SJSA1 (cell line): Measurements from ENCODE around the gene FILIP1L. TPM values are rescaled to one million over a fixed set of nuclear protein-coding genes. Genes with fewer than 3 reads are reported as not detected.
A peak's percentile ranks its signal among the peaks of the same experiment; 100 is the strongest.

Source experiments
- DNase-seq, 2 experiments: peaks; one replicate each; pipeline ENCODE4 v3.0.0-alpha.2; 2015 to 2020; ENCODE audit warnings: low spot score in 2 of 2, low read depth in 1 of 2
- H3K27ac ChIP-seq: fragments of 250-450 bp; sonication (Bioruptor Pico); 2 replicates; pipeline ENCODE4 v1.5.1; 2020; ENCODE audit warnings: mild to moderate bottlenecking, moderate library complexity
- H3K27me3 ChIP-seq: fragments of 250-450 bp; sonication (Bioruptor Pico); replicated peaks from 2 replicates; pipeline ENCODE4 v1.5.1; 2020; ENCODE audit warnings: mild to moderate bottlenecking, moderate library complexity
- H3K36me3 ChIP-seq: fragments of 250-450 bp; sonication (Bioruptor Pico); 2 replicates; pipeline ENCODE4 v1.5.1; 2020; ENCODE audit warnings: mild to moderate bottlenecking
- H3K4me1 ChIP-seq: fragments of 250-450 bp; sonication (Bioruptor Pico); replicated peaks from 2 replicates; pipeline ENCODE4 v1.6.1; 2021; ENCODE audit warnings: mild to moderate bottlenecking
- H3K4me3 ChIP-seq: fragments of 250-450 bp; sonication (Bioruptor Pico); 2 replicates; pipeline ENCODE4 v1.5.1; 2020; ENCODE audit warnings: mild to moderate bottlenecking
- H3K9me3 ChIP-seq: fragments of 250-450 bp; sonication (Bioruptor Pico); replicated peaks from 2 replicates; pipeline ENCODE4 v1.5.1; 2020; ENCODE audit warnings: mild to moderate bottlenecking
- total RNA-seq: library from RNA; depleted of rRNA; stranded (reverse); fragments of >200 nt; shearing (Covaris generic); gene quantifications from 2 replicates; pipeline ENCODE4 v1.2.3, GENCODE V29; 2014

Gene FILIP1L
- total RNA-seq, 1 experiment from 2014 or later = 27.0 TPM

GRCh38 chr3:99981138-99981537 is 133.2 kb downstream of the FILIP1L start:
- Histone ChIP-seq H3K4me1 (no peaks in the 10 kb centered on the region), H3K36me3 (no peaks in the 10 kb centered on the region), H3K27ac (no peak overlapping the region), H3K4me3 (no peak overlapping the region), H3K27me3 (no peaks in the 10 kb centered on the region), H3K9me3 (no peaks in the 10 kb centered on the region)
- DNase-seq = no peak

DNA sequence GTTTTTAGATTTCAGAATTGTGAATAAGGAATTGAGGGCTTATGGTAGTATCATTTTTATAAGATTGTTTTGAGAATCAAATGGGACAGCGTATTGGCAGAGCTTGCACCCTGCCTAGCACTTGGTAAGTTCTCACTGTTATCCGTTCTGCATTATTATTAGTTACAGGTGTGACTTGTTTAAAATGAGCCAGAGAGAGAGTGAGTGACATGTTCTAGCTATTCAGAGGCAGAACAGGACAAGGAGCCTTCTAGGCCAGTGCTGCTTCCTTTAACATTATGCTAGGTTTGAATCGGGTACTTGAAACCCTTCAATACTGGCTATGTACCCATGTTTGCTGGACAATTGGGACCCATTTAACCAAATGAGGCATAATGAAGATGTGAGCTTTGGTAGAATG is 133.7 kb downstream of the FILIP1L start:
- no peaks in the 10 kb centered on the region for H3K9me3 ChIP-seq
- H3K36me3 ChIP-seq = no peaks in the 10 kb centered on the region
- H3K4me1 ChIP-seq = no peaks in the 10 kb centered on the region
- H3K27me3 ChIP-seq = no peaks in the 10 kb centered on the region
- H3K4me3 ChIP-seq = no peak overlapping the region
- DNase-seq = no peak
- no peak overlapping the region for H3K27ac ChIP-seq

- Histone ChIP-seq H3K9me3 (no peaks in the 10 kb centered on the region), H3K36me3 (no peaks in the 10 kb centered on the region), H3K4me3 (no peak overlapping the region), H3K4me1 (no peaks in the 10 kb centered on the region), H3K27me3 (no peaks in the 10 kb centered on the region), H3K27ac (no peak overlapping the region)
- DNase-seq = no peak
Observed at GRCh38 chr3:99978221-99978620, 136.1 kb downstream of the FILIP1L start.

DNA sequence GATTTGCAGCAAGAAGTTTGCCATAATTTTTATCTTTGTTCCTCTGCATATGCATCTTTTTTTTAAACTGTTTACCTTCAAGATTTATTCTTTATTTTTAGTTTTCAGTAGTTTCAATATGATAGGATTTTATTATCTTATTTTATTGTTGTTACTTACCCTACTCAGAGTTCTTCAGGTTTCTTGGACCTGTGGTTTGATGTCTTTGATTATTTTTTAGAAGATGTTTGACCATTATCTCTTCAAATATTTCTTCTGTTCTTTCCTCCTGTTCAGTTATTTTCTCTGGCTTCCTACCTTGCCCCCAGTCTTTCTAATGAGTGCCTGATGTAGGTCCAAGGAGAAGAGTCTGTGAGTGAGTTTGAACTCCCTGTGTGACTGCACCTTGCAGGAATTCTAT is 137.7 kb downstream of the FILIP1L start:
- H3K27ac ChIP-seq = no peak overlapping the region
- no peaks in the 10 kb centered on the region for H3K36me3 ChIP-seq
- no peak for DNase-seq
- H3K4me1 ChIP-seq = no peaks in the 10 kb centered on the region
- H3K27me3 ChIP-seq = no peaks in the 10 kb centered on the region
- H3K4me3 ChIP-seq = no peak overlapping the region
- H3K9me3 ChIP-seq = no peaks in the 10 kb centered on the region

DNA sequence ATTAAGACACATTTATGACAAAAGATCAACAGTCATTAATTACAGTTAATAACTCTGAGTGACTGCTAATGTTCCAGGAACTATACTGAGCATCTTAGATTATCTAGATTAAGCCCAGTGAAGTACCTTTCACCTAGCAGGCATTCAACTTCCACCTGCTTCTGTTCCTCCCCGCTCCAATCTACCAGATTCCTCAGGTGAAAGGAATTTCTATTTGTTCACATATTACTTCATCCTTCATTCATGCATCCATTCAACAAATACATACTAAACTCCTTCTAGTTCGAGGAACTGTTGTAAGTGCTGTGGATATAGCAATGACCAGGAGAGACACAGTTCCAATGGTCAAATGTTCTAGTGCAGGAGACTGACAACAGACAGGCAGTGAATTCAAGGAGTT is 139.3 kb downstream of the FILIP1L start:
- Histone ChIP-seq H3K9me3 (no peaks in the 10 kb centered on the region), H3K4me1 (no peaks in the 10 kb centered on the region), H3K27me3 (no peaks in the 10 kb centered on the region), H3K4me3 (no peak overlapping the region), H3K36me3 (no peaks in the 10 kb centered on the region), H3K27ac (no peak overlapping the region)
- no peak for DNase-seq

GRCh38 chr3:99972380-99973104 is 141.8 kb downstream of the FILIP1L start:
- H3K36me3 ChIP-seq = no peaks in the 10 kb centered on the region
- no peaks in the 10 kb centered on the region for H3K4me1 ChIP-seq
- H3K27me3 ChIP-seq = no peaks in the 10 kb centered on the region
- no peak overlapping the region for H3K27ac ChIP-seq
- no peak overlapping the region for H3K4me3 ChIP-seq
- no peak for DNase-seq
- H3K9me3 ChIP-seq = no peaks in the 10 kb centered on the region

DNA sequence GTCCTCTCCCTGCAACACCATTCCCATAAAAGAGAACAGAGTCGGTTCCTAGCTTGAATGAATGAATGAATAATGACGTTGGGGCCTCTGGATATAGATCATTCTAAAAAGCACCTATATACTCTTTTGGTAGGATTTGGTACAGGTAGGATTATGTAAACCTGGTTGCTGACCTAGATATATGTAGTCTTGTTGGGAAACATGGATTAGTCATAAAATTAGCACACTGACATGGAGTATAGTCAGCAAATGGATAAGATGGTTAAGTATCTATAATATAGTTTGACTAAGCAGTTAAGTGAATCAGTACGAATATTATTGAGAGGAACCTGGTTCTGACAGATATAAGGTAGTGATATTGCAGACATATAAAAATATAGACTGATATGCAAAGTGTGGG is 142.5 kb downstream of the FILIP1L start:
- H3K36me3 ChIP-seq = no peaks in the 10 kb centered on the region
- DNase-seq = no peak
- H3K27ac ChIP-seq = no peak overlapping the region
- H3K4me1 ChIP-seq = peaks cover 4% of the 10 kb centered on the region; the same call in 1 of the 2 replicates
- no peak overlapping the region for H3K4me3 ChIP-seq
- H3K27me3 ChIP-seq = no peaks in the 10 kb centered on the region
- no peaks in the 10 kb centered on the region for H3K9me3 ChIP-seq

- H3K27ac ChIP-seq = no peak overlapping the region
- peaks cover 4% of the 10 kb centered on the region; the same call in 1 of the 2 replicates for H3K4me1 ChIP-seq
- DNase-seq = no peak
- no peaks in the 10 kb centered on the region for H3K9me3 ChIP-seq
- no peaks in the 10 kb centered on the region for H3K27me3 ChIP-seq
- H3K4me3 ChIP-seq = no peak overlapping the region
- no peaks in the 10 kb centered on the region for H3K36me3 ChIP-seq
Observed at GRCh38 chr3:99970198-99970597, 144.1 kb downstream of the FILIP1L start.

GRCh38 chr3:99969136-99969535 is 145.2 kb downstream of the FILIP1L start:
- peaks cover 4% of the 10 kb centered on the region; the same call in 1 of the 2 replicates for H3K4me1 ChIP-seq
- no peak overlapping the region for H3K27ac ChIP-seq
- DNase-seq = no peak
- no peaks in the 10 kb centered on the region for H3K9me3 ChIP-seq
- H3K36me3 ChIP-seq = no peaks in the 10 kb centered on the region
- no peaks in the 10 kb centered on the region for H3K27me3 ChIP-seq
- no peak overlapping the region for H3K4me3 ChIP-seq

- Histone ChIP-seq H3K27me3 (no peaks in the 10 kb centered on the region), H3K36me3 (no peaks in the 10 kb centered on the region), H3K9me3 (no peaks in the 10 kb centered on the region), H3K27ac (no peak overlapping the region), H3K4me3 (no peak overlapping the region), H3K4me1 (peaks cover 10% of the 10 kb centered on the region)
- DNase-seq = no peak
Observed at GRCh38 chr3:99967796-99968195, 146.5 kb downstream of the FILIP1L start.

DNA sequence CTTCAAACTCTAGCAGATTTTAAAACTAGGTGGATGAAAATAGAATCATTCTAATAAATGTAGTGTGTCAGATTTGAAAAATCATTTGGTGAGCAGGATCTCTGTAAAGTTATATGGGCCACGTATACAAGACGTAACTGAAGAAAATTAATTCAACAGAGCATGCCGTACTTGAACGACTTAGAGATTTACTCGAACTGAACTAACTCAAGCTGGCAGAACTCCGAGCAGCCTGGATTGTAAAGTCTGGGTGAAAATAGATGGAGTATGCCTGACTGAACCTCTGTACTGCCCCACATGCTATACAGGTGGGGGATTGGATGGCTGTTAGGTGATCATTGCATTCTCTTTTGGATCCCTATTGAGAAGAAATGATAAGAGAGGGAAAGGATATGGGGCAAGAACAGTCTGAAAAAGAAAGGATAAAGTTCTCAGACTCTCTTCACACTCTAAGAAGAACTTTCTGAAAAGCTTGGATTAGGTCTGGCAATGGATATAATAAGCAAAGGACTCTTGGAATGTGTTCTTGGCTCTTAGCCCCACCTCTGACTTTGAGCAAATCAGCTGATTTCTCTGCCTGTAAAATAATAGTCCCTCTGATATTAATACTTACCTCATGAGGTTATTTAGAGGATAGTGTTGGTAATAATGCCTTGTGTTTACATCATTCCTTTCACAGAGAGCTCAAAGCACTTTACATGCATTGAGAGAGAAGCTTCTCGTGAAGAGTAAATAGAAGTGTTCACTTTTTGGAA is 147.5 kb downstream of the FILIP1L start:
- Histone ChIP-seq H3K27me3 (no peaks in the 10 kb centered on the region), H3K4me1 (peaks cover 20% of the 10 kb centered on the region), H3K36me3 (no peaks in the 10 kb centered on the region), H3K27ac (no peak overlapping the region), H3K9me3 (no peaks in the 10 kb centered on the region), H3K4me3 (no peak overlapping the region)
- no peak for DNase-seq

- Histone ChIP-seq H3K9me3 (no peaks in the 10 kb centered on the region), H3K27me3 (no peaks in the 10 kb centered on the region), H3K36me3 (no peaks in the 10 kb centered on the region), H3K27ac (no peak overlapping the region), H3K4me3 (no peak overlapping the region), H3K4me1 (peaks cover 30% of the 10 kb centered on the region)
- DNase-seq = no peak
Observed at GRCh38 chr3:99965681-99966408, 148.5 kb downstream of the FILIP1L start.

DNA sequence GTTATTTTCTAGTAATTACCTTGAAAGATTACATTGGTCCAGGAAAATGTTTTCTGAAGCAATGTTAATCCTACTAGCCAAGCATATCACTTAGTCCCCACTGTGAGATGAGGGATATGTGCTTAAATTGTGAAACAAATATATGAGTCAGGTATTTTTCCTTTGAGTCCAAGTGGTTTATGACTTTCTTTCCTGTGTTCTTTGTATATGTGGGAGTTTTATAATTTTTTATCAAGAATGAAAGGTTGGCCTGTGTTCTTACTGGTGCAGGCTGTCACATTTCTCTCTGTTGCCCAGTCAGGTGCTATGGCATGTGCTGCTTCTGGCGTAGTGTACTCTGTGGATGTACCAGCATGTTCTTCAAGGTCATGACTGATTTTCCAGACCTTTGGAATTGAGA is 149.2 kb downstream of the FILIP1L start:
- H3K9me3 ChIP-seq = no peaks in the 10 kb centered on the region
- no peak for DNase-seq
- no peak overlapping the region for H3K4me3 ChIP-seq
- peaks cover 35% of the 10 kb centered on the region for H3K4me1 ChIP-seq
- no peaks in the 10 kb centered on the region for H3K36me3 ChIP-seq
- no peaks in the 10 kb centered on the region for H3K27me3 ChIP-seq
- no peak overlapping the region for H3K27ac ChIP-seq

GRCh38 chr3:99962703-99963102 is 151.6 kb downstream of the FILIP1L start:
- H3K4me1 ChIP-seq = peaks cover 35% of the 10 kb centered on the region
- no peaks in the 10 kb centered on the region for H3K9me3 ChIP-seq
- peak overlapping the region; percentile 87 for H3K27ac ChIP-seq
- DNase-seq = peak; percentile 44 to 56
- no peaks in the 10 kb centered on the region for H3K27me3 ChIP-seq
- no peaks in the 10 kb centered on the region for H3K36me3 ChIP-seq
- no peak overlapping the region for H3K4me3 ChIP-seq
